ENCODE data around the gene ZNF74. TPM values are rescaled to one million over a fixed set of nuclear protein-coding genes. Genes with fewer than 3 reads are reported as not detected.
"Not testable (repeated sequence)": the region's sequence is repeated elsewhere in the genome, so short reads cannot be mapped to it uniquely, and the experiment has no call there.

Gene ZNF74
- total RNA-seq, 2 donors from 2014 or later: 8.3 to 11.7 TPM

- ATAC-seq (replicated peaks in 1 of 2) (no peak), DNase-seq (no peak)
- Mint-ChIP-seq H3K9me3 (peaks cover 1 to 2% of the 10 kb centered on the region in 2 donors), H3K27me3 (ENCODE audit: low read depth) (no peaks in the 10 kb centered on the region), H3K4me3 (no peak overlapping the region), H3K4me1 (ENCODE audit: low read depth) (no peaks in the 10 kb centered on the region), H3K36me3 (ENCODE audit: insufficient read depth in 2 of 2) (no peaks in the 10 kb centered on the region), H3K27ac (no peak overlapping the region)
Measured at GRCh38 chr22:20384865-20385264, 9.1 kb upstream of the ZNF74 start.

GRCh38 chr22:20386336-20386735 lies 7.6 kb upstream of the ZNF74 start:
- no peaks in the 10 kb centered on the region for H3K4me1 Mint-ChIP-seq (ENCODE audit: low read depth)
- no peaks in the 10 kb centered on the region for H3K27me3 Mint-ChIP-seq (ENCODE audit: low read depth)
- H3K9me3 Mint-ChIP-seq: peaks cover 1 to 2% of the 10 kb centered on the region in 2 donors
- H3K27ac Mint-ChIP-seq: no peak overlapping the region
- H3K36me3 Mint-ChIP-seq (ENCODE audit: insufficient read depth in 2 of 2): no peaks in the 10 kb centered on the region
- H3K4me3 Mint-ChIP-seq: no peak overlapping the region
- ATAC-seq (replicated peaks in 1 of 2) (no peak), DNase-seq (no peak)

- Mint-ChIP-seq H3K9me3 (peaks cover 1 to 2% of the 10 kb centered on the region in 2 donors), H3K27ac (no peak overlapping the region), H3K4me3 (no peak overlapping the region), H3K36me3 (ENCODE audit: insufficient read depth in 2 of 2) (no peaks in the 10 kb centered on the region), H3K27me3 (ENCODE audit: low read depth) (no peaks in the 10 kb centered on the region), H3K4me1 (ENCODE audit: low read depth) (no peaks in the 10 kb centered on the region)
- no peak for ATAC-seq (replicated peaks in 1 of 2)
- no peak for DNase-seq
Measured at GRCh38 chr22:20386972-20387371, 7.0 kb upstream of the ZNF74 start.

GRCh38 chr22:20388200-20388599 lies 5.8 kb upstream of the ZNF74 start:
- DNase-seq (no peak), ATAC-seq (replicated peaks in 1 of 2) (no peak)
- Mint-ChIP-seq H3K36me3 (ENCODE audit: insufficient read depth in 2 of 2) (no peaks in the 10 kb centered on the region), H3K27me3 (ENCODE audit: low read depth) (no peaks in the 10 kb centered on the region), H3K4me3 (no peak overlapping the region), H3K4me1 (ENCODE audit: low read depth) (no peaks in the 10 kb centered on the region), H3K9me3 (peaks cover 1 to 2% of the 10 kb centered on the region in 2 donors), H3K27ac (no peak overlapping the region)

- ATAC-seq (replicated peaks in 1 of 2): no peak
- Mint-ChIP-seq H3K27ac (no peak overlapping the region), H3K27me3 (ENCODE audit: low read depth) (no peaks in the 10 kb centered on the region)
Measured at GRCh38 chr22:20389288-20389687, 4.7 kb upstream of the ZNF74 start.

GRCh38 chr22:20390394-20390907 lies 3.5 kb upstream of the ZNF74 start:
- Mint-ChIP-seq H3K4me1 (ENCODE audit: low read depth) (peaks cover 9% of the 10 kb centered on the region), H3K4me3 (no peak overlapping the region), H3K27ac (no peak overlapping the region), H3K27me3 (ENCODE audit: low read depth) (no peaks in the 10 kb centered on the region), H3K36me3 (ENCODE audit: insufficient read depth in 2 of 2) (no peaks in the 10 kb centered on the region), H3K9me3 (peaks cover 1 to 2% of the 10 kb centered on the region in 2 donors)
- DNase-seq (no peak), ATAC-seq (replicated peaks in 1 of 2) (no peak)

More at GRCh38 chr22:20389288-20389687, 4.7 kb upstream of the ZNF74 start:
- H3K4me1 Mint-ChIP-seq (ENCODE audit: low read depth): no peaks in the 10 kb centered on the region
- no peak for DNase-seq
- H3K9me3 Mint-ChIP-seq: peaks cover 1 to 2% of the 10 kb centered on the region in 2 donors
- H3K36me3 Mint-ChIP-seq (ENCODE audit: insufficient read depth in 2 of 2): no peaks in the 10 kb centered on the region
- H3K4me3 Mint-ChIP-seq: no peak overlapping the region

GRCh38 chr22:20391222-20391621 lies 2.7 kb upstream of the ZNF74 start:
- H3K4me3 Mint-ChIP-seq: no peak overlapping the region
- peaks cover 15% of the 10 kb centered on the region for H3K4me1 Mint-ChIP-seq (ENCODE audit: low read depth)
- H3K9me3 Mint-ChIP-seq: peaks cover 1 to 2% of the 10 kb centered on the region in 2 donors
- DNase-seq (no peak), ATAC-seq (replicated peaks in 1 of 2) (no peak)
- no peak overlapping the region for H3K27ac Mint-ChIP-seq
- no peaks in the 10 kb centered on the region for H3K27me3 Mint-ChIP-seq (ENCODE audit: low read depth)
- no peaks in the 10 kb centered on the region for H3K36me3 Mint-ChIP-seq (ENCODE audit: insufficient read depth in 2 of 2)

- not testable (repeated sequence) for H3K27ac Mint-ChIP-seq; ATAC-seq (replicated peaks in 1 of 2); DNase-seq
Measured at GRCh38 chr22:20392365-20392881, 1.5 kb upstream of the ZNF74 start.

GRCh38 chr22:20392983-20393704 lies 807 bp upstream of the ZNF74 start:
- H3K36me3 Mint-ChIP-seq (ENCODE audit: insufficient read depth in 2 of 2): no peaks in the 10 kb centered on the region
- no peak for ATAC-seq (replicated peaks in 1 of 2)
- no peak for DNase-seq
- peaks cover 29% of the 10 kb centered on the region for H3K4me1 Mint-ChIP-seq (ENCODE audit: low read depth)
- H3K27ac Mint-ChIP-seq: no peak overlapping the region
- H3K27me3 Mint-ChIP-seq (ENCODE audit: low read depth): no peaks in the 10 kb centered on the region
- peaks cover 1 to 2% of the 10 kb centered on the region in 2 donors for H3K9me3 Mint-ChIP-seq
- peak overlapping the region; percentile 90 to 91 for H3K4me3 Mint-ChIP-seq

More at GRCh38 chr22:20392365-20392881, 1.5 kb upstream of the ZNF74 start:
- H3K4me1 Mint-ChIP-seq (ENCODE audit: low read depth): peaks cover 26% of the 10 kb centered on the region
- not testable (repeated sequence) for H3K9me3 Mint-ChIP-seq; H3K36me3 Mint-ChIP-seq (ENCODE audit: insufficient read depth in 2 of 2); H3K27me3 Mint-ChIP-seq (ENCODE audit: low read depth); H3K4me3 Mint-ChIP-seq

- Mint-ChIP-seq H3K27me3 (ENCODE audit: low read depth) (no peaks in the 10 kb centered on the region), H3K4me1 (ENCODE audit: low read depth) (peaks cover 29% of the 10 kb centered on the region), H3K4me3 (peak overlapping the region; percentile 90 to 91), H3K36me3 (ENCODE audit: insufficient read depth in 2 of 2) (no peaks in the 10 kb centered on the region), H3K27ac (peak overlapping the region; percentile 61), H3K9me3 (no peaks in the 10 kb centered on the region)
- ATAC-seq (replicated peaks in 1 of 2) (no peak), DNase-seq (no peak)
Measured at GRCh38 chr22:20395181-20395906, 1.4 kb downstream of the ZNF74 start.

- ATAC-seq (replicated peaks in 1 of 2) (no peak), DNase-seq (no peak)
- H3K4me3 Mint-ChIP-seq: peak overlapping the region; percentile 90 to 91
- H3K36me3 Mint-ChIP-seq (ENCODE audit: insufficient read depth in 2 of 2): no peaks in the 10 kb centered on the region
- H3K27ac Mint-ChIP-seq: no peak overlapping the region
- no peaks in the 10 kb centered on the region for H3K9me3 Mint-ChIP-seq
- peaks cover 29% of the 10 kb centered on the region for H3K4me1 Mint-ChIP-seq (ENCODE audit: low read depth)
- no peaks in the 10 kb centered on the region for H3K27me3 Mint-ChIP-seq (ENCODE audit: low read depth)
Measured at GRCh38 chr22:20395907-20396287, 1.9 kb downstream of the ZNF74 start.

- peaks cover 29% of the 10 kb centered on the region for H3K4me1 Mint-ChIP-seq (ENCODE audit: low read depth)
- ATAC-seq (replicated peaks in 1 of 2) (no peak), DNase-seq (no peak)
- no peaks in the 10 kb centered on the region for H3K36me3 Mint-ChIP-seq (ENCODE audit: insufficient read depth in 2 of 2)
- H3K9me3 Mint-ChIP-seq: no peaks in the 10 kb centered on the region
- no peak overlapping the region for H3K4me3 Mint-ChIP-seq
- no peaks in the 10 kb centered on the region for H3K27me3 Mint-ChIP-seq (ENCODE audit: low read depth)
- no peak overlapping the region for H3K27ac Mint-ChIP-seq
Measured at GRCh38 chr22:20396639-20397038, 2.7 kb downstream of the ZNF74 start.

- H3K27ac Mint-ChIP-seq: no peak overlapping the region
- no peak for DNase-seq
- no peak for ATAC-seq (replicated peaks in 1 of 2)
- H3K9me3 Mint-ChIP-seq: no peaks in the 10 kb centered on the region
- H3K4me1 Mint-ChIP-seq (ENCODE audit: low read depth): peaks cover 29% of the 10 kb centered on the region
- no peaks in the 10 kb centered on the region for H3K36me3 Mint-ChIP-seq (ENCODE audit: insufficient read depth in 2 of 2)
- no peaks in the 10 kb centered on the region for H3K27me3 Mint-ChIP-seq (ENCODE audit: low read depth)
- H3K4me3 Mint-ChIP-seq: no peak overlapping the region
Measured at GRCh38 chr22:20397498-20397897, 3.5 kb downstream of the ZNF74 start.

All from activated T-cell treated with anti-CD3 and anti-CD28 coated beads, Interleukin-2, amount 50 U/mL, for 72 hours (primary cell).